ENCODE data around the gene ARHGAP12.

Gene ARHGAP12

GRCh38 chr10:31780717-31781116 is 147.9 kb downstream of the ARHGAP12 start:
- no peaks in the 10 kb centered on the region for H3K79me2 ChIP-seq (ENCODE audit: insufficient read depth, low read length)
- no peaks in the 10 kb centered on the region for H4K20me1 ChIP-seq (ENCODE audit: insufficient read depth, low read length)
- H3K36me3 ChIP-seq (ENCODE audit: insufficient read depth, low read length), result no peaks in the 10 kb centered on the region
- no peak overlapping the region for H3K9ac ChIP-seq (ENCODE audit: low read depth, low read length)
- H3K4me1 ChIP-seq (ENCODE audit: insufficient read depth, low read length), result no peaks in the 10 kb centered on the region
- no peak overlapping the region for H3K4me2 ChIP-seq (ENCODE audit: insufficient read depth, low read length)
- no peak for DNase-seq
- no peak for ATAC-seq (ENCODE audit: insufficient read depth, low read depth)
- H3K27me3 ChIP-seq (ENCODE audit: insufficient read depth, low read length, poor library complexity), result no peaks in the 10 kb centered on the region
- no peak overlapping the region for H2AFZ ChIP-seq (ENCODE audit: low read depth, low read length)
- H3K4me3 ChIP-seq (ENCODE audit: low read depth in 1 of 2, low read length in 2 of 2), result no peak overlapping the region
- TF ChIP-seq, protein P1, sequence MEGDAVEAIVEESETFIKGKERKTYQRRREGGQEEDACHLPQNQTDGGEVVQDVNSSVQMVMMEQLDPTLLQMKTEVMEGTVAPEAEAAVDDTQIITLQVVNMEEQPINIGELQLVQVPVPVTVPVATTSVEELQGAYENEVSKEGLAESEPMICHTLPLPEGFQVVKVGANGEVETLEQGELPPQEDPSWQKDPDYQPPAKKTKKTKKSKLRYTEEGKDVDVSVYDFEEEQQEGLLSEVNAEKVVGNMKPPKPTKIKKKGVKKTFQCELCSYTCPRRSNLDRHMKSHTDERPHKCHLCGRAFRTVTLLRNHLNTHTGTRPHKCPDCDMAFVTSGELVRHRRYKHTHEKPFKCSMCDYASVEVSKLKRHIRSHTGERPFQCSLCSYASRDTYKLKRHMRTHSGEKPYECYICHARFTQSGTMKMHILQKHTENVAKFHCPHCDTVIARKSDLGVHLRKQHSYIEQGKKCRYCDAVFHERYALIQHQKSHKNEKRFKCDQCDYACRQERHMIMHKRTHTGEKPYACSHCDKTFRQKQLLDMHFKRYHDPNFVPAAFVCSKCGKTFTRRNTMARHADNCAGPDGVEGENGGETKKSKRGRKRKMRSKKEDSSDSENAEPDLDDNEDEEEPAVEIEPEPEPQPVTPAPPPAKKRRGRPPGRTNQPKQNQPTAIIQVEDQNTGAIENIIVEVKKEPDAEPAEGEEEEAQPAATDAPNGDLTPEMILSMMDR (IDR thresholded peaks at IDR 0.05; ENCODE audit: borderline replicate concordance, extremely low read depth, low read length, poor library complexity, severe bottlenecking), result no peak
- no peak for TF ChIP-seq EZH2 (IDR thresholded peaks at IDR 0.05; ENCODE audit: borderline replicate concordance, low read depth, low read length, severe bottlenecking)
- H3K27ac ChIP-seq (ENCODE audit: low read length), result no peak overlapping the region
- H3K9me3 ChIP-seq (ENCODE audit: insufficient read depth, low read length, severe bottlenecking), result peaks cover 4% of the 10 kb centered on the region

GRCh38 chr10:31778627-31779026 is 150.0 kb downstream of the ARHGAP12 start:
- Histone ChIP-seq H3K27ac (ENCODE audit: low read length) (no peak overlapping the region), H3K36me3 (ENCODE audit: insufficient read depth, low read length) (no peaks in the 10 kb centered on the region), H3K4me2 (ENCODE audit: insufficient read depth, low read length) (no peak overlapping the region), H3K9me3 (ENCODE audit: insufficient read depth, low read length, severe bottlenecking) (peaks cover 4% of the 10 kb centered on the region), H3K4me1 (ENCODE audit: insufficient read depth, low read length) (no peaks in the 10 kb centered on the region), H3K27me3 (ENCODE audit: insufficient read depth, low read length, poor library complexity) (no peaks in the 10 kb centered on the region), H3K79me2 (ENCODE audit: insufficient read depth, low read length) (no peaks in the 10 kb centered on the region), H2AFZ (ENCODE audit: low read depth, low read length) (no peak overlapping the region), H4K20me1 (ENCODE audit: insufficient read depth, low read length) (no peaks in the 10 kb centered on the region), H3K9ac (ENCODE audit: low read depth, low read length) (no peak overlapping the region), H3K4me3 (ENCODE audit: low read depth in 1 of 2, low read length in 2 of 2) (no peak overlapping the region)
- ATAC-seq (ENCODE audit: insufficient read depth, low read depth), result no peak
- no peak for DNase-seq
- TF ChIP-seq, protein P1 (IDR thresholded peaks at IDR 0.05; ENCODE audit: borderline replicate concordance, extremely low read depth, low read length, poor library complexity, severe bottlenecking), result no peak
- TF ChIP-seq EZH2 (IDR thresholded peaks at IDR 0.05; ENCODE audit: borderline replicate concordance, low read depth, low read length, severe bottlenecking), result no peak

- Histone ChIP-seq H3K9ac (ENCODE audit: low read depth, low read length) (no peak overlapping the region), H3K79me2 (ENCODE audit: insufficient read depth, low read length) (no peaks in the 10 kb centered on the region), H3K27me3 (ENCODE audit: insufficient read depth, low read length, poor library complexity) (no peaks in the 10 kb centered on the region), H3K4me1 (ENCODE audit: insufficient read depth, low read length) (no peaks in the 10 kb centered on the region), H3K27ac (ENCODE audit: low read length) (no peak overlapping the region), H3K9me3 (ENCODE audit: insufficient read depth, low read length, severe bottlenecking) (peaks cover 4% of the 10 kb centered on the region), H3K36me3 (ENCODE audit: insufficient read depth, low read length) (no peaks in the 10 kb centered on the region), H3K4me3 (ENCODE audit: low read depth in 1 of 2, low read length in 2 of 2) (no peak overlapping the region), H3K4me2 (ENCODE audit: insufficient read depth, low read length) (no peak overlapping the region), H2AFZ (ENCODE audit: low read depth, low read length) (no peak overlapping the region), H4K20me1 (ENCODE audit: insufficient read depth, low read length) (no peaks in the 10 kb centered on the region)
- ATAC-seq (ENCODE audit: insufficient read depth, low read depth) (no peak), DNase-seq (no peak)
- TF ChIP-seq EZH2 (IDR thresholded peaks at IDR 0.05; ENCODE audit: borderline replicate concordance, low read depth, low read length, severe bottlenecking), result no peak
- TF ChIP-seq, protein P1 (IDR thresholded peaks at IDR 0.05; ENCODE audit: borderline replicate concordance, extremely low read depth, low read length, poor library complexity, severe bottlenecking), result no peak
These were observed 152.5 kb downstream of the ARHGAP12 start for GRCh38 chr10:31776159-31776558.

All from DND-41 (cell line).